Sigmoid colon (tissue), 3 donors: Measurements from ENCODE around the gene SUPT16H.
A peak's percentile ranks its signal among the peaks of the same experiment; 100 is the strongest.

Experiments used
- CTCF ChIP-seq, 4 experiments: fragments of 450-650 bp in 3 of 4; fragments of 200-600 bp in 1 of 4; IDR thresholded peaks; one replicate each; pipeline ENCODE4 v1.5.1; 2016 to 2019; ENCODE audit warnings: antibody characterized with exemption in 4 of 4, mild to moderate bottlenecking in 3 of 4, moderate library complexity in 2 of 4
- POLR2A ChIP-seq, 2 donors: fragments of 450-650 bp; IDR thresholded peaks; one replicate each; pipeline ENCODE4 v1.6.1; 2016; ENCODE audit warnings: antibody characterized with exemption in 2 of 2, mild to moderate bottlenecking in 2 of 2, moderate library complexity in 2 of 2

DNA sequence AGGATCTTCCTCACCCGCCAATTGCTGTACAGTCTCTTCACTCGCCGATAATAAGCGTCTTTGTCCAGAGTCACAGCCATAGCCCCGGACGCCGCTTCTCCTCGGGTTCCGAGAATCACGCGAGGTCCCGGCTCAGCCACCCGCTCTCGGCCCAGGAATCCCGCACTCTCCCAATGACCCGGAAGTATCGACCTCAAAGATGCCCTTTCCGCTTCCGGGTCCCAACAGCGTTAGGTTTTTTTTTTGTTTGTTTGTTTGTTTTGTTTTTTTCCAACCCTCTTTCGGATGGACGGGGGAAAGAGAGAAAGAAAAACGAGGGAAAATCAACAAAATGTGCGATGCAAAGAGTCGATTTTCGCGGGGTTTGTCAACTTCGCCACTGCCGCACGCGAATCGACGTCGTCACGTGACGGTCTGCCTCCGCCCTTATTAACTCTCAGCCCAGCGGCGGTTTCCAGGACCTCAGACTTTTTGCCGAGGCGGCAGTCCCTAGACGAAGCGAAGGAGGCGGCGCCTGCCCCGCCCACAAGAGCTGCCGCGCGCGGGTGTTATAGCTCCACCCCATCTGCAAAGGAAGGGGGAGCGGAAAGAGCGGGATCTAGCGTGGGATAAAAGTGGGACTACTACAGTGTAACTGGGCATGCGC, at the start of gene SUPT16H:
- TF ChIP-seq POLR2A (IDR thresholded peaks at IDR 0.05), result peak in 1 of 2 donors; percentile 54
- no peak for TF ChIP-seq CTCF (IDR thresholded peaks at IDR 0.05)
